Suprapubic skin (tissue), 4 donors: ENCODE results near the gene KCNJ6. TPM values are rescaled to one million over a fixed set of nuclear protein-coding genes. Genes with fewer than 3 reads are reported as not detected.

ENCODE experiments used
- DNase-seq, 2 donors: peaks; one replicate each; pipeline ENCODE4 v3.0.0-alpha.2; 2019; ENCODE audit warnings: low spot score in 2 of 2
- H3K27ac ChIP-seq: fragments of 200-600 bp; sonication (generic); one replicate; pipeline ENCODE4 v1.5.1; 2019
- H3K27me3 ChIP-seq: fragments of 200-600 bp; sonication (generic); one replicate; pipeline ENCODE4 v1.5.1; 2019
- H3K36me3 ChIP-seq: fragments of 200-600 bp; sonication (generic); one replicate; pipeline ENCODE4 v1.5.1; 2019
- H3K4me1 ChIP-seq: fragments of 200-600 bp; sonication (generic); one replicate; pipeline ENCODE4 v1.5.1; 2019
- H3K4me3 ChIP-seq: fragments of 200-600 bp; sonication (generic); one replicate; pipeline ENCODE4 v1.5.1; 2019; ENCODE audit warnings: mild to moderate bottlenecking
- H3K9me3 ChIP-seq: fragments of 200-600 bp; sonication (generic); one replicate; pipeline ENCODE4 v1.5.1; 2019
- EP300 ChIP-seq: sonication (generic); formaldehyde crosslinking; IDR thresholded peaks from one replicate; pipeline ENCODE4 v1.6.1; 2017; ENCODE audit warnings: antibody characterized with exemption
- POLR2A ChIP-seq, 2 donors: fragments of 450-650 bp; IDR thresholded peaks; one replicate each; pipeline ENCODE4 v1.6.1; 2017; ENCODE audit warnings: antibody characterized with exemption in 2 of 2, mild to moderate bottlenecking in 2 of 2, moderate library complexity in 2 of 2
- POLR2AphosphoS5 ChIP-seq, 3 donors: sonication (generic); formaldehyde crosslinking; IDR thresholded peaks; one replicate each; pipeline ENCODE4 v1.6.1; 2017; ENCODE audit warnings: antibody characterized with exemption in 3 of 3
- whole genome bisulfite sequencing: methylation state at CpG from one replicate; pipeline ENCODE4 v1.1.5; 2018; 5-methylcytosine and 5-hydroxymethylcytosine counted together
- total RNA-seq, 4 donors: library from RNA; depleted of rRNA; stranded (reverse); fragments of >200 nt; gene quantifications; one replicate each; pipeline ENCODE4 v1.1.0, GENCODE V29; 2016
- TF ChIP-seq, protein P1 (sequence below), 2 donors: fragments of 200-600 bp in 1 of 2; fragments of 450-650 bp in 1 of 2; sonication (generic) in 1 of 2; IDR thresholded peaks; one replicate each; pipeline ENCODE4 v1.5.1; 2016 to 2019; ENCODE audit warnings: antibody characterized with exemption in 2 of 2, mild to moderate bottlenecking in 1 of 2, moderate library complexity in 1 of 2

KCNJ6 gene
- total RNA-seq, 4 donors from 2014 or later: not detected

DNA sequence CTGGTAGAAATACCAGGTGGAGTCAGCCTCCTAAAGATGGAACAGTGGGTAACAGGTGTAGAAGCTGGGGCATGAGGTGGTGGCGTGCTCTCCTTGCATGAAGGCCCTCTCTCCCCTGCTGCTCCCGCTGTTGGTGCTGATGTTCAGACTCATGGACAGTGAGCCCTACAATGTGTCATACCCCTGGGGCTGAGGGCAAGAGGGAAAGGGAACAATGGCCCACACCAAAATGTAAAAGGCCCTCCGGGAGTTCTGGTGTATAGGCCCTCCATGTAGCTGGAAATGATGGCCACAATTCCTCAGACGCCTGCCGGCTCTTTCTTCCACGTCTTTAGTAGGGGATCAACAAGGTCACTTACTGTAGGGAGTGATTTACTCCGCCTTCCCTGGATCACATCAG, 354.8 kb downstream of the KCNJ6 start:
- 92% methylated on average over 7 of the region's 7 CpGs for whole genome bisulfite sequencing
- Histone ChIP-seq H3K4me3 (no peak overlapping the region), H3K36me3 (no peaks in the 10 kb centered on the region), H3K9me3 (no peaks in the 10 kb centered on the region), H3K27me3 (no peaks in the 10 kb centered on the region), H3K27ac (no peak overlapping the region), H3K4me1 (peaks cover 23% of the 10 kb centered on the region)
- DNase-seq: no peak
- TF ChIP-seq POLR2A (IDR thresholded peaks at IDR 0.05) (no peak), EP300 (no peak), POLR2AphosphoS5 (IDR thresholded peaks at IDR 0.05) (no peak)
- TF ChIP-seq, protein P1, sequence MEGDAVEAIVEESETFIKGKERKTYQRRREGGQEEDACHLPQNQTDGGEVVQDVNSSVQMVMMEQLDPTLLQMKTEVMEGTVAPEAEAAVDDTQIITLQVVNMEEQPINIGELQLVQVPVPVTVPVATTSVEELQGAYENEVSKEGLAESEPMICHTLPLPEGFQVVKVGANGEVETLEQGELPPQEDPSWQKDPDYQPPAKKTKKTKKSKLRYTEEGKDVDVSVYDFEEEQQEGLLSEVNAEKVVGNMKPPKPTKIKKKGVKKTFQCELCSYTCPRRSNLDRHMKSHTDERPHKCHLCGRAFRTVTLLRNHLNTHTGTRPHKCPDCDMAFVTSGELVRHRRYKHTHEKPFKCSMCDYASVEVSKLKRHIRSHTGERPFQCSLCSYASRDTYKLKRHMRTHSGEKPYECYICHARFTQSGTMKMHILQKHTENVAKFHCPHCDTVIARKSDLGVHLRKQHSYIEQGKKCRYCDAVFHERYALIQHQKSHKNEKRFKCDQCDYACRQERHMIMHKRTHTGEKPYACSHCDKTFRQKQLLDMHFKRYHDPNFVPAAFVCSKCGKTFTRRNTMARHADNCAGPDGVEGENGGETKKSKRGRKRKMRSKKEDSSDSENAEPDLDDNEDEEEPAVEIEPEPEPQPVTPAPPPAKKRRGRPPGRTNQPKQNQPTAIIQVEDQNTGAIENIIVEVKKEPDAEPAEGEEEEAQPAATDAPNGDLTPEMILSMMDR (IDR thresholded peaks at IDR 0.05): no peak

DNA sequence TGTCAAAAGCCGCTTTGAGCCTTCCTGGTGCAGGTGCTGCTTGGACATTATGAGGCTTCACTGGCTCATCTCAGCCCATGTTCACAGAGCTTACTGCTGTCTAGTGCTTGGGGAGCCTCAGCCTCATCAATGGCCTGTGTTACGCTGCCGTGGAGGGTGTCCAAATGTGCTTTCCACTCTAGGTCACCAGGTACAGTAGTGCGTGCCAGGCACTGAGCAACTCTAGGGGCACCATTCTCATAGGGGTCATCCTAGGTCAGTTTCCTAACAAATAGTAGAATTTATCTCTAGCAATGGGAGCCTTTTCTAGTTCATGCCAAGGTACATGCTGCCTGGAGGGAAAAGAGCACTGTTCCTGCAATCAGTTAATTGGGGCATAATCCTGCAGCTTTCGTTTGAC, 355.9 kb downstream of the KCNJ6 start:
- TF ChIP-seq POLR2AphosphoS5 (IDR thresholded peaks at IDR 0.05): no peak
- Histone ChIP-seq H3K36me3 (no peaks in the 10 kb centered on the region), H3K27me3 (no peaks in the 10 kb centered on the region), H3K9me3 (no peaks in the 10 kb centered on the region), H3K4me3 (no peak overlapping the region), H3K4me1 (peaks cover 23% of the 10 kb centered on the region), H3K27ac (no peak overlapping the region)
- 94% methylated on average over 5 of the region's 5 CpGs for WGBS
- DNase-seq: no peak

- H3K27me3 ChIP-seq: no peaks in the 10 kb centered on the region
- 90% methylated on average over 8 of the region's 8 CpGs for WGBS
- no peak for TF ChIP-seq EP300
- TF ChIP-seq POLR2AphosphoS5 (IDR thresholded peaks at IDR 0.05): no peak
- no peak for TF ChIP-seq POLR2A (IDR thresholded peaks at IDR 0.05)
- TF ChIP-seq, protein P1 (IDR thresholded peaks at IDR 0.05): no peak
Observed at GRCh38 chr21:37558676-37559211, 357.5 kb downstream of the KCNJ6 start.

More at GRCh38 chr21:37558676-37559211, 357.5 kb downstream of the KCNJ6 start:
- Histone ChIP-seq H3K4me1 (peaks cover 9% of the 10 kb centered on the region), H3K4me3 (no peak overlapping the region), H3K9me3 (no peaks in the 10 kb centered on the region), H3K36me3 (no peaks in the 10 kb centered on the region), H3K27ac (no peak overlapping the region)
- no peak for DNase-seq
